Measurements from ENCODE around the gene FHOD3.

DNA sequence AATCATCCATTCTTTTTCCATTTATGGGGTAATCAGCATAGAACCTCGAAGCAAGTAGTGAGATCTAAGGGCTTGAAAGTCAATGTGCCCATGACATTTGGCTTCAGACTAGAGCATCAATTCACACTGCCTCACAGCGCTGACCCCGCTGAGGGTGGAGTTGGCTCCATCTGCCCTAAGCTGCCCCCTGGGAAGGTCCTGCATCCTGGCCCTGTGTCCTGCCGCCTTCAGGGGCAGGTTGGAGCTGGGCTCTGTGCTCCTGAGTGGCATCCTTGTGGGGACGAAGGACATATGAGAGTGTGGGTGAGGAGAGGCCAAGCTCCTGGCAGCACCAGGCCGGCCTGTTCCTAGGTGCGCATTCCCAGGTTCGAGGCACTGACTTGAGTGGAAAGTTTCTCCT, 249.4 kb downstream of the FHOD3 start:
- TF ChIP-seq, protein P1, sequence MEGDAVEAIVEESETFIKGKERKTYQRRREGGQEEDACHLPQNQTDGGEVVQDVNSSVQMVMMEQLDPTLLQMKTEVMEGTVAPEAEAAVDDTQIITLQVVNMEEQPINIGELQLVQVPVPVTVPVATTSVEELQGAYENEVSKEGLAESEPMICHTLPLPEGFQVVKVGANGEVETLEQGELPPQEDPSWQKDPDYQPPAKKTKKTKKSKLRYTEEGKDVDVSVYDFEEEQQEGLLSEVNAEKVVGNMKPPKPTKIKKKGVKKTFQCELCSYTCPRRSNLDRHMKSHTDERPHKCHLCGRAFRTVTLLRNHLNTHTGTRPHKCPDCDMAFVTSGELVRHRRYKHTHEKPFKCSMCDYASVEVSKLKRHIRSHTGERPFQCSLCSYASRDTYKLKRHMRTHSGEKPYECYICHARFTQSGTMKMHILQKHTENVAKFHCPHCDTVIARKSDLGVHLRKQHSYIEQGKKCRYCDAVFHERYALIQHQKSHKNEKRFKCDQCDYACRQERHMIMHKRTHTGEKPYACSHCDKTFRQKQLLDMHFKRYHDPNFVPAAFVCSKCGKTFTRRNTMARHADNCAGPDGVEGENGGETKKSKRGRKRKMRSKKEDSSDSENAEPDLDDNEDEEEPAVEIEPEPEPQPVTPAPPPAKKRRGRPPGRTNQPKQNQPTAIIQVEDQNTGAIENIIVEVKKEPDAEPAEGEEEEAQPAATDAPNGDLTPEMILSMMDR (conservative IDR thresholded peaks at IDR 0.05; ENCODE audit: low read depth, low read length), result no peak
- no peak for TF ChIP-seq EZH2 (IDR thresholded peaks at IDR 0.05; ENCODE audit: low read length, unreplicated experiment)
